Measurements from ENCODE around the gene GLRA1. TPM values are rescaled to one million over a fixed set of nuclear protein-coding genes. Genes with fewer than 3 reads are reported as not detected.
"Not testable (repeated sequence)": the region's sequence is repeated elsewhere in the genome, so short reads cannot be mapped to it uniquely, and the experiment has no call there.

The GLRA1 gene
- total RNA-seq, 1 donor from 2014 or later = not detected

DNA sequence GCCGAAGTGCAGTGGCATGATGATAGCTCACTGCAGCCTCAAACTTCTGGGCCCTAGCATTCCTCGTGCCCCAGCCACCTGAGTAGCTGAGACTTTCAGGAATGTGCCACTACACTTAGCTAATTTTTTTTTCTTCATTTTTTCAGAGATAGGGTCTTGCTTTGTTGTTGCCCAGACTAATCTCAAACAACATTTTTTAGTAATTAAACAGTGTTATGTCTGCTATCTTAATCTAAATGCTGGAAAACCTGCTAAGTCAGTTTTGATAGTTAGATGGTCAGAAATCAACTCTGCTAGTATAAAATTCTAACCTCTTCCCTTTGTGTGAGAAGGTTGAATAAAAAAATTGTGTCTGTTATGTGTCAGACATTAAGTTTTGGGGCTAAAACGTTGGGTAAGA, 140.5 kb downstream of the GLRA1 start:
- Histone ChIP-seq H3K27me3 (no peaks in the 10 kb centered on the region), H3K4me3 (no peak overlapping the region), H3K27ac (no peak overlapping the region), H3K9me3 (no peaks in the 10 kb centered on the region), H3K4me1 (peaks cover 36% of the 10 kb centered on the region), H3K36me3 (peaks cover 26% of the 10 kb centered on the region)
- intact Hi-C loops (cut with DNase I) = no loop called here
- ATAC-seq (no peak), DNase-seq (no peak)
- no peak for TF ChIP-seq CTCF (IDR thresholded peaks at IDR 0.05)

DNA sequence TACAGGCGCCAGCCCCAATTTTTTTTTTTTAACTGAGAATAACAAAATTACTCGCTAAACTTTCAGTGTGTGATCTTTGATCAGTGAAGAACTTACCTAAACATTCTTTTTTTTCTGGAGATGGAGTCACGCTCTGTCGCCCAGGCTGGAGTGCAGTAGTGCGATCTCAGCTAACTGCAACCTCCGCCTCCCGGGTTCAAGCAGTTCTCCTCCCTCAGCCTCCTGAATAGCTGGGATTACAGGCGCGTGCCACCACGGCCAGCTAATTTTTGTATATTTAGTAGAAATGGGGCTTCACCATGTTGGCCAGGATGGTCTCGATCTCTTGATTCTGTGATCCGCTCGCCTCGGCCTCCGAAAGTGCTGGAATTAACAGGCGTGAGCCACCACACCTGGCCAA, 141.0 kb downstream of the GLRA1 start:
- H3K27ac ChIP-seq; H3K4me3 ChIP-seq; ATAC-seq; DNase-seq; intact Hi-C loops (cut with DNase I); H3K9me3 ChIP-seq; H3K27me3 ChIP-seq: not testable (repeated sequence)
- Histone ChIP-seq H3K36me3 (peaks cover 26% of the 10 kb centered on the region), H3K4me1 (peaks cover 40% of the 10 kb centered on the region)

- no peak for DNase-seq
- H3K4me3 ChIP-seq = no peak overlapping the region
- H3K4me1 ChIP-seq = peaks cover 50% of the 10 kb centered on the region
- no peaks in the 10 kb centered on the region for H3K9me3 ChIP-seq
- intact Hi-C loops (cut with DNase I) = no loop called here
- H3K27me3 ChIP-seq = no peaks in the 10 kb centered on the region
- TF ChIP-seq CTCF (IDR thresholded peaks at IDR 0.05) = no peak
- no peak for ATAC-seq
- no peak overlapping the region for H3K27ac ChIP-seq
- H3K36me3 ChIP-seq = peaks cover 15% of the 10 kb centered on the region
Observed at GRCh38 chr5:151781201-151781600, 143.4 kb downstream of the GLRA1 start.

DNA sequence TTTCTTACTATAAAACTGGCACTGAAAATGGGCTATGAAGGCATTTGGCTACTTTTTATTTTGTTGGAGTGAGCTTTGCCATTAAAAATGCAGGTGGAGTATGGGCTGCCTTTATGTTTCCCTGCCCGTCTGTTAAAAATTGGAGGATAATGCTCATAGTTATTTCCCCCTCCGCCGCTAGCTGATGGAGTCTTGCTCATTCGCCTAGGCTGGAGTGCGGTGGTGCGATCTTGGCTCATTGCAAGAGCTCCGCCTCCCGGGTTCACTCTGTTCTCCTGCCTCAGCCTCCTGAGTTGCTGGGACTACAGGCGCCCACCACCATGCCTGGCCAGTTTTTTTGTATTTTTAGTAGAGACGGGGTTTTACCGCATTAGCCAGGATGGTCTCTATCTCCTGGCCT, 144.3 kb downstream of the GLRA1 start:
- DNase-seq (no peak), ATAC-seq (no peak)
- H3K4me3 ChIP-seq = no peak overlapping the region
- H3K36me3 ChIP-seq = peaks cover 15% of the 10 kb centered on the region
- no peak for TF ChIP-seq CTCF (IDR thresholded peaks at IDR 0.05)
- no peaks in the 10 kb centered on the region for H3K27me3 ChIP-seq
- H3K4me1 ChIP-seq = peaks cover 58% of the 10 kb centered on the region
- no peak overlapping the region for H3K27ac ChIP-seq
- no peaks in the 10 kb centered on the region for H3K9me3 ChIP-seq
- intact Hi-C loops (cut with DNase I) = no loop called here

DNA sequence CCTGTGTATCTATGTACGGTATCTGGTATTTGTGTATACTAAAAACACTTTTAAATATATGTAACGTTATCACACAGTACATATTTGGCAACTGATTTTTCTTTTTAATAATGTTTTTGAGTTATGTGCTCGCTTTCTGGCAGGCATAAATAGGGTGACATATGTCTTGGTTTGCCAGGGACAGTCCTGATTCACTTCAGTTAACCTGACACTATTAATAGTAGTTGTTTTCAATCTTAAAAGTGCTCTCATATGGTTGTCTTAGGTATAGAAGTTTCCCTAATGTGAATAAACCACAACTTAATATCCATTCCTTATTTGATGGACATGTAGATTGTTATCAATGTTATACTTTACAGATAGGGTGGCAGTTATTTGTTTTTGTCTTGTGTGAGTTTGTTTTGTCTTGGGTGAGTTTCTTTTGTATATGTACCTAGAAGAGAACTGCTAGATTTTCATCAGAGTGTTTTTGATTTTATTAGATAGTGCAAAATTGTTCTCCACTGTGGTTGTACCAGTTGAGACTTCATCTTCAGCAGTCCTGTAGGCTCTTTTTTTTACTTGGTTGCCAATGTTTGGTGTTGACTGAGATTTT, 145.0 kb downstream of the GLRA1 start:
- peaks cover 59% of the 10 kb centered on the region for H3K4me1 ChIP-seq
- TF ChIP-seq CTCF (IDR thresholded peaks at IDR 0.05) = no peak
- no peak for DNase-seq

DNA sequence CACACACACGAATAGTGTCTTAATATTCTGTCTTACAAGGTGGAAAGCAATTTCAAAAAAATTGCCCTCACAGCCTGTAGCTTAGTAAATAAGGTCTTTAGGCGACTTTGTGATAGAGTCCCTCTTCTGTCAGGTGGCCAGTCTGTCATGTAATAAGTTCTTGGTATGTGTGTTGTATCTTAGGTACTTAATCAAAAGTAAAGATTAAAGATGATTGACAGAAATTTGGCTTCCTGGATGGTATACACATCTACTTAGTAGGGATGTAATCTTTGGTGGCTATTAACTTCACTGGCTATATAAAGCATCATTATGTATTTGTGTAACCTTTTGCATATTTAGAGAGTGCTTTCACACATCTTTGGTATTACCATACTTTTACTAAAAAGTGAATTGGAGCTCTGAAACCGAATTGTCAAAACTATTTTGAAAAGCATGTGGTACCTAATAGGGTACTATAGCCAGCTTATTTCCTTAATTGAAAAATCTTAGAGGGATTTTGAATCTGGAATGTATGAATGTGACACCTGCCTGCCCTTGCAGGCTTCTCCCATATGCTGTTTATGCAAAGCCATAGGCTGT, 149.5 kb downstream of the GLRA1 start:
- ATAC-seq = no peak
- DNase-seq = no peak
- H3K27ac ChIP-seq = no peak overlapping the region
- H3K27me3 ChIP-seq = no peaks in the 10 kb centered on the region
- intact Hi-C loops (cut with DNase I) = no loop called here
- peaks cover 15% of the 10 kb centered on the region for H3K36me3 ChIP-seq
- peaks cover 50% of the 10 kb centered on the region for H3K4me1 ChIP-seq
- no peak for TF ChIP-seq CTCF (IDR thresholded peaks at IDR 0.05)
- H3K9me3 ChIP-seq = no peaks in the 10 kb centered on the region
- no peak overlapping the region for H3K4me3 ChIP-seq

More for the DNA sequence above, 145.0 kb downstream of the GLRA1 start:
- H3K36me3 ChIP-seq = peaks cover 15% of the 10 kb centered on the region
- intact Hi-C loops (cut with DNase I) = no loop called here
- H3K9me3 ChIP-seq = no peaks in the 10 kb centered on the region
- ATAC-seq = no peak
- H3K27ac ChIP-seq = no peak overlapping the region
- H3K4me3 ChIP-seq = no peak overlapping the region
- H3K27me3 ChIP-seq = no peaks in the 10 kb centered on the region
